OCI-LY1 (cell line): Measurements from ENCODE around the gene PHACTR2.

ENCODE experiments used
- H2AFZ ChIP-seq: fragments of 200-600 bp; sonication (generic), shearing (Covaris generic); 2 replicates; pipeline ENCODE4 v1.6.0; 2014; ENCODE audit warnings: antibody characterized with exemption, mild to moderate bottlenecking, low read length
- H3F3A ChIP-seq: fragments of 200-600 bp; sonication (generic), shearing (Covaris generic); 2 replicates; pipeline ENCODE4 v1.6.0; 2014; ENCODE audit warnings: mild to moderate bottlenecking, antibody characterized with exemption, low read length, moderate library complexity; ENCODE audit not compliant: insufficient read depth
- H3K27ac ChIP-seq: fragments of 200-600 bp; sonication (generic); 2 replicates; pipeline ENCODE4 v1.5.1; 2014; ENCODE audit warnings: low read length, mixed run types, mild to moderate bottlenecking, low read depth; ENCODE audit not compliant: poor library complexity, severe bottlenecking
- H3K27me3 ChIP-seq: fragments of 200-600 bp; sonication (generic); 2 replicates; pipeline ENCODE4 v1.6.0; 2014; ENCODE audit warnings: antibody characterized with exemption, mild to moderate bottlenecking, low read length, moderate library complexity; ENCODE audit not compliant: insufficient read depth
- H3K36me3 ChIP-seq: fragments of 200-600 bp; sonication (generic); 2 replicates; pipeline ENCODE4 v1.6.1; 2014; ENCODE audit warnings: mild to moderate bottlenecking, antibody characterized with exemption, low read length, moderate library complexity, mixed read lengths; ENCODE audit not compliant: insufficient read depth
- H3K4me1 ChIP-seq: fragments of 200-600 bp; sonication (generic); 2 replicates; pipeline ENCODE4 v1.5.1; 2014; ENCODE audit warnings: mild to moderate bottlenecking, low read length, moderate library complexity; ENCODE audit not compliant: insufficient read depth, severe bottlenecking
- H3K4me2 ChIP-seq: fragments of 200-600 bp; sonication (generic), shearing (Covaris generic); 2 replicates; pipeline ENCODE4 v1.6.1; 2014; ENCODE audit warnings: low read length
- H3K4me3 ChIP-seq: fragments of 200-600 bp; sonication (generic); 2 replicates; pipeline ENCODE4 v1.5.1; 2014; ENCODE audit warnings: low read length, low read depth, mild to moderate bottlenecking, mixed read lengths; ENCODE audit not compliant: poor library complexity, severe bottlenecking
- H3K79me2 ChIP-seq: fragments of 200-600 bp; shearing (Covaris generic); 2 replicates; pipeline ENCODE4 v1.6.1; 2016; ENCODE audit warnings: mixed run types, low read length, mixed read lengths; ENCODE audit not compliant: insufficient read depth
- H3K9ac ChIP-seq: fragments of 200-600 bp; sonication (generic), shearing (Covaris generic); 2 replicates; pipeline ENCODE4 v1.6.1; 2014; ENCODE audit warnings: mild to moderate bottlenecking, low read length, mixed read lengths
- H3K9me2 ChIP-seq: fragments of 200-600 bp; sonication (generic), shearing (Covaris generic); 2 replicates; pipeline ENCODE4 v1.6.1; 2014; ENCODE audit warnings: low read depth, mild to moderate bottlenecking, low read length, mixed read lengths
- H3K9me3 ChIP-seq: fragments of 200-600 bp; shearing (Covaris generic); 2 replicates; pipeline ENCODE4 v1.6.1; 2014; ENCODE audit warnings: low read length, mixed read lengths
- H4K20me1 ChIP-seq: fragments of 200-600 bp; sonication (generic), shearing (Covaris generic); 2 replicates; pipeline ENCODE4 v1.6.0; 2016; ENCODE audit warnings: mild to moderate bottlenecking, low read length; ENCODE audit not compliant: insufficient read depth
- CTCF ChIP-seq: fragments of 200-600 bp; sonication (generic), shearing (Covaris generic); IDR thresholded peaks from 2 replicates; pipeline ENCODE4 v1.5.1; 2017; ENCODE audit warnings: mild to moderate bottlenecking, antibody characterized with exemption, low read length, moderate library complexity, mixed read lengths
- EZH2 ChIP-seq: fragments of 200-600 bp; sonication (generic), shearing (Covaris generic); IDR thresholded peaks from 2 replicates; pipeline ENCODE4 v1.8.0; 2017; ENCODE audit warnings: borderline replicate concordance, mixed run types, mild to moderate bottlenecking, antibody characterized with exemption, low read length, moderate library complexity, mixed read lengths

The PHACTR2 gene

GRCh38 chr6:143766185-143766553 is 88.4 kb downstream of the PHACTR2 start:
- TF ChIP-seq CTCF, result no peak
- no peak for TF ChIP-seq EZH2
- Histone ChIP-seq H3K27me3 (no peaks in the 10 kb centered on the region), H3K79me2 (no peaks in the 10 kb centered on the region), H3K9ac (no peak overlapping the region), H4K20me1 (no peaks in the 10 kb centered on the region), H3K4me3 (no peak overlapping the region), H3F3A (no peaks in the 10 kb centered on the region), H2AFZ (no peak overlapping the region), H3K4me2 (no peak overlapping the region), H3K27ac (no peak overlapping the region), H3K4me1 (no peaks in the 10 kb centered on the region), H3K9me3 (no peaks in the 10 kb centered on the region), H3K36me3 (no peaks in the 10 kb centered on the region), H3K9me2 (no peaks in the 10 kb centered on the region)

GRCh38 chr6:143767433-143767832 is 89.7 kb downstream of the PHACTR2 start:
- Histone ChIP-seq H3K9ac (no peak overlapping the region), H3K9me2 (no peaks in the 10 kb centered on the region), H3K27ac (no peak overlapping the region), H4K20me1 (no peaks in the 10 kb centered on the region), H3K27me3 (no peaks in the 10 kb centered on the region), H3F3A (no peaks in the 10 kb centered on the region), H3K9me3 (no peaks in the 10 kb centered on the region), H3K4me3 (no peak overlapping the region), H3K79me2 (no peaks in the 10 kb centered on the region), H3K4me1 (no peaks in the 10 kb centered on the region), H2AFZ (no peak overlapping the region), H3K4me2 (no peak overlapping the region), H3K36me3 (no peaks in the 10 kb centered on the region)
- TF ChIP-seq EZH2 (no peak), CTCF (no peak)

DNA sequence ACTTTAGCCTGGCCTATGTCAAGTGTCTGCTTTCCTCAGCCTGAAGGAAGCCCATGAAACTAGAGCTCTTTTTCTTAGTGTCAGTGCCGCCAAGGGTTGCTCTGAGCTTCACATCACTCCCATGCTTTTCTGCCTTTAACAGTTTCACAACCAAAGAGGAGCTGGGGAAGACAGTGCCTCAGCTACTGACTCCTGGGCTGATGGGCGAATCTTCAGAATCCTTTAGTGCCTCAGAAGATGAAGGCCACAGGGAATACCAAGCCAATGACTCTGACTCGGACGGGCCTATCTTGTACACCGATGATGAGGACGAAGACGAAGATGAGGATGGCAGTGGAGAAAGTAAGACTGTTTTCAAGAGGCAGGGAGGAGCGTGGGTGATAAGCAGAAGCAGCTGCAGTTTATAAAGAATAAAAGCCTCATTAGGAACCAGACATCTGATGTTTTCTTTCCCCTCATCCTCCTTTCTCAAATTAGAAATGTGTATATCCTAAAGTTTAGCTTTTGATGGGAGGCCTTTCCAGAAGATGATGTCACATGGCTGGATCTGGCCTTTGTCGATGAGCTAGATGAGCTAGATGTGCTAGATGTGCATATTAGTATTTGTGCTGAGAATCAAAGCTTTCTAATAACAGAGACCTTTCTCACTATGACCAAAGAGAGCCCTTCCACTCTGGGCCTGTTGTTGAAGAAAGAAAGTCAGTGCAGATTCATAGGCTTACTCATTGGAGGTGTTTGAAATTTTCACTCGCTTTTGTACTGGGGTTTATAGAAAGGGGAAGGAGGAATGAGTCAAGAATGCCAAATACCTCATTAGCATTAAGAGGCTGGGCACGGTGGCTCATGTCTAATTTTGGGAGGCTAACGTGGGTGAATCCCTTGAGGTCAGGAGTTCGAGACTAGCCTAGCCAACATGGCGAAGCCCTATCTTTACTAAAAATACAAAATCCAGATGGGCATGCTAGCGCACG is 94.6 kb downstream of the PHACTR2 start:
- H3F3A ChIP-seq, result no peaks in the 10 kb centered on the region
- H3K9me2 ChIP-seq, result no peaks in the 10 kb centered on the region
- TF ChIP-seq CTCF (no peak), EZH2 (no peak)
- H3K9ac ChIP-seq, result no peak overlapping the region
- H3K27me3 ChIP-seq, result no peaks in the 10 kb centered on the region
- H2AFZ ChIP-seq, result no peak overlapping the region
- H3K4me3 ChIP-seq, result no peak overlapping the region
- H4K20me1 ChIP-seq, result no peaks in the 10 kb centered on the region
- H3K4me1 ChIP-seq, result no peaks in the 10 kb centered on the region
- H3K4me2 ChIP-seq, result no peak overlapping the region
- H3K27ac ChIP-seq, result no peak overlapping the region
- no peaks in the 10 kb centered on the region for H3K36me3 ChIP-seq
- H3K79me2 ChIP-seq, result no peaks in the 10 kb centered on the region
- no peaks in the 10 kb centered on the region for H3K9me3 ChIP-seq
